Measurements from ENCODE around the gene CLINT1.

The CLINT1 gene

GRCh38 chr5:157812086-157812485 lies 46.9 kb downstream of the CLINT1 start:
- TF ChIP-seq CTCF (IDR thresholded peaks at IDR 0.05; ENCODE audit: low read length, missing control alignments), result no peak
- no peak for DNase-seq (ENCODE audit: low read depth)
- H3K4me3 ChIP-seq (replicated peaks; ENCODE audit: low read depth, low read length), result no peak overlapping the region

GRCh38 chr5:157808043-157808442 lies 50.9 kb downstream of the CLINT1 start:
- no peak for TF ChIP-seq CTCF (IDR thresholded peaks at IDR 0.05; ENCODE audit: low read length, missing control alignments)
- no peak for DNase-seq (ENCODE audit: low read depth)
- no peak overlapping the region for H3K4me3 ChIP-seq (replicated peaks; ENCODE audit: low read depth, low read length)

GRCh38 chr5:157802736-157803135 lies 56.2 kb downstream of the CLINT1 start:
- no peak for TF ChIP-seq CTCF (IDR thresholded peaks at IDR 0.05; ENCODE audit: low read length, missing control alignments)
- no peak overlapping the region for H3K4me3 ChIP-seq (replicated peaks; ENCODE audit: low read depth, low read length)
- DNase-seq (ENCODE audit: low read depth), result no peak

- no peak for TF ChIP-seq CTCF (IDR thresholded peaks at IDR 0.05; ENCODE audit: low read length, missing control alignments)
- no peak for DNase-seq (ENCODE audit: low read depth)
- no peak overlapping the region for H3K4me3 ChIP-seq (replicated peaks; ENCODE audit: low read depth, low read length)
Measured at GRCh38 chr5:157800137-157800536, 58.8 kb downstream of the CLINT1 start.

- H3K4me3 ChIP-seq (replicated peaks; ENCODE audit: low read depth, low read length), result no peak overlapping the region
- DNase-seq (ENCODE audit: low read depth), result no peak
- TF ChIP-seq CTCF (IDR thresholded peaks at IDR 0.05; ENCODE audit: low read length, missing control alignments), result no peak
Measured at GRCh38 chr5:157799578-157799977, 59.4 kb downstream of the CLINT1 start.

- no peak for TF ChIP-seq CTCF (IDR thresholded peaks at IDR 0.05; ENCODE audit: low read length, missing control alignments)
- no peak overlapping the region for H3K4me3 ChIP-seq (replicated peaks; ENCODE audit: low read depth, low read length)
- no peak for DNase-seq (ENCODE audit: low read depth)
Measured at GRCh38 chr5:157793301-157793700, 65.6 kb downstream of the CLINT1 start.

GRCh38 chr5:157785801-157786200 lies 73.1 kb downstream of the CLINT1 start:
- H3K4me3 ChIP-seq (replicated peaks; ENCODE audit: low read depth, low read length), result no peak overlapping the region
- TF ChIP-seq CTCF (IDR thresholded peaks at IDR 0.05; ENCODE audit: low read length, missing control alignments), result no peak
- no peak for DNase-seq (ENCODE audit: low read depth)
